ENCODE measurements around the gene TSC22D2.

TSC22D2 gene

GRCh38 chr3:150385296-150386242 lies 22.5 kb upstream of the TSC22D2 start:
- DNase-seq = no peak

GRCh38 chr3:150388498-150389418 lies 19.3 kb upstream of the TSC22D2 start:
- no peak for DNase-seq

GRCh38 chr3:150390087-150390486 lies 18.0 kb upstream of the TSC22D2 start:
- DNase-seq = no peak

GRCh38 chr3:150391161-150391560 lies 16.9 kb upstream of the TSC22D2 start:
- DNase-seq = no peak

- no peak for DNase-seq
Measured at GRCh38 chr3:150393745-150394144, 14.4 kb upstream of the TSC22D2 start.

- no peak for DNase-seq
Measured at GRCh38 chr3:150394606-150395005, 13.5 kb upstream of the TSC22D2 start.

GRCh38 chr3:150396491-150396890 lies 11.6 kb upstream of the TSC22D2 start:
- no peak for DNase-seq

- DNase-seq = no peak
Measured at GRCh38 chr3:150396956-150397550, 11.0 kb upstream of the TSC22D2 start.

- DNase-seq = no peak
Measured at GRCh38 chr3:150399060-150399459, 9.0 kb upstream of the TSC22D2 start.

- DNase-seq = no peak
Measured at GRCh38 chr3:150401285-150401684, 6.8 kb upstream of the TSC22D2 start.

- no peak for DNase-seq
Measured at GRCh38 chr3:150402217-150402616, 5.9 kb upstream of the TSC22D2 start.

GRCh38 chr3:150404023-150404422 lies 4.1 kb upstream of the TSC22D2 start:
- no peak for DNase-seq

GRCh38 chr3:150407051-150407807 lies 869 bp upstream of the TSC22D2 start:
- no peak for DNase-seq

- no peak for DNase-seq
Measured at GRCh38 chr3:150407808-150408220, 284 bp upstream of the TSC22D2 start.

GRCh38 chr3:150409125-150409511 lies 1.0 kb downstream of the TSC22D2 start:
- no peak for DNase-seq

- DNase-seq = peak; percentile 28
Measured at GRCh38 chr3:150409512-150410310, 1.6 kb downstream of the TSC22D2 start.

- DNase-seq = peak; percentile 3
Measured at GRCh38 chr3:150410311-150411105, 2.4 kb downstream of the TSC22D2 start.

GRCh38 chr3:150411106-150411460 lies 3.0 kb downstream of the TSC22D2 start:
- no peak for DNase-seq

- DNase-seq = no peak
Measured at GRCh38 chr3:150411546-150411945, 3.4 kb downstream of the TSC22D2 start.

GRCh38 chr3:150411976-150412375 lies 3.9 kb downstream of the TSC22D2 start:
- no peak for DNase-seq
